HepG2 (cell line): ENCODE data around the gene VEGFA. TPM values are rescaled to one million over a fixed set of nuclear protein-coding genes. Genes with fewer than 3 reads are reported as not detected.
A peak's percentile ranks its signal among the peaks of the same experiment; 100 is the strongest.

Experiments used
- CHCHD3 ChIP-seq: sonication (generic); formaldehyde crosslinking; IDR thresholded peaks from 2 replicates; pipeline ENCODE4 v1.8.0; 2022; ENCODE audit warnings: mild to moderate bottlenecking, missing genetic modification reagents, moderate library complexity
- LCORL ChIP-seq, 2 experiments: fragments of 450-650 bp in 1 of 2; sonication (generic) in 1 of 2; formaldehyde crosslinking in 1 of 2; IDR thresholded peaks; 2 replicates each; pipeline versions ENCODE4 v1.5.0 to v1.6.1; 2017 to 2020; ENCODE audit warnings: antibody characterized with exemption in 1 of 2, missing genetic modification reagents in 1 of 2
- MLLT10 ChIP-seq: sonication (generic); formaldehyde crosslinking; IDR thresholded peaks from 2 replicates; pipeline ENCODE4 v1.4.0; 2020; ENCODE audit warnings: missing genetic modification reagents
- PHF21A ChIP-seq: sonication (generic); formaldehyde crosslinking; IDR thresholded peaks from 2 replicates; pipeline ENCODE4 v1.5.0; 2020; ENCODE audit warnings: mild to moderate bottlenecking, missing genetic modification reagents
- PPARG ChIP-seq: conservative IDR thresholded peaks from 2 replicates; pipeline ENCODE4 v1.6.1; 2016; ENCODE audit warnings: missing biosample characterization, missing genetic modification reagents
- RCOR2 ChIP-seq: IDR thresholded peaks from 2 replicates; pipeline ENCODE4 v1.6.1; 2016; ENCODE audit warnings: missing biosample characterization, missing genetic modification reagents
- REPIN1 ChIP-seq: sonication (generic); formaldehyde crosslinking; IDR thresholded peaks from 2 replicates; pipeline ENCODE4 v1.8.0; 2022; ENCODE audit warnings: missing genetic modification reagents, low read depth, mild to moderate bottlenecking, borderline replicate concordance
- SALL2 ChIP-seq: sonication (generic); formaldehyde crosslinking; IDR thresholded peaks from 2 replicates; pipeline ENCODE4 v1.8.1; 2023; ENCODE audit warnings: mild to moderate bottlenecking, missing genetic modification reagents, inconsistent platforms
- SNRNP70 ChIP-seq: fragments of 200-400 bp; formaldehyde crosslinking; IDR thresholded peaks from 2 replicates; pipeline ENCODE4 v1.6.1; 2017; ENCODE audit warnings: mild to moderate bottlenecking, low read depth, low read length, moderate library complexity
- TEAD3 ChIP-seq: optimal IDR thresholded peaks from 2 replicates; pipeline ENCODE3; 2016; ENCODE audit warnings: borderline replicate concordance
- ZBTB1 ChIP-seq: sonication (generic); formaldehyde crosslinking; IDR thresholded peaks from 2 replicates; pipeline ENCODE4 v1.4.0; 2020; ENCODE audit warnings: missing genetic modification reagents, borderline replicate concordance
- ZNF10 ChIP-seq: sonication (generic); formaldehyde crosslinking; IDR thresholded peaks from 2 replicates; pipeline ENCODE4 v1.4.0; 2020; ENCODE audit warnings: mild to moderate bottlenecking, low read depth, missing genetic modification reagents, borderline replicate concordance
- ZNF256 ChIP-seq: sonication (generic); formaldehyde crosslinking; conservative IDR thresholded peaks from 2 replicates; pipeline ENCODE4 v1.4.0; 2020; ENCODE audit warnings: missing genetic modification reagents
- ZNF3 ChIP-seq: IDR thresholded peaks from 2 replicates; pipeline ENCODE4 v1.7.0; 2017; ENCODE audit warnings: inconsistent platforms
- ZNF331 ChIP-seq: sonication (generic); formaldehyde crosslinking; IDR thresholded peaks from 2 replicates; pipeline ENCODE4 v1.4.0; 2020; ENCODE audit warnings: missing genetic modification reagents
- ZNF343 ChIP-seq: sonication (generic); formaldehyde crosslinking; IDR thresholded peaks from 2 replicates; pipeline ENCODE4 v1.4.0; 2020; ENCODE audit warnings: mild to moderate bottlenecking, missing genetic modification reagents
- ZNF883 ChIP-seq: sonication (generic); formaldehyde crosslinking; IDR thresholded peaks from 2 replicates; pipeline ENCODE4 v1.5.1; 2020; ENCODE audit warnings: mild to moderate bottlenecking, missing genetic modification reagents; ENCODE audit errors: not compliant biosample characterization
- ZSCAN12 ChIP-seq: sonication (generic); formaldehyde crosslinking; IDR thresholded peaks from 2 replicates; pipeline ENCODE4 v1.9.0; 2021; ENCODE audit warnings: mild to moderate bottlenecking, missing genetic modification reagents
- polyA plus RNA-seq, 8 experiments: library from polyadenylated mRNA; depleted of rRNA in 3 of 8; stranded (reverse) in 7 of 8; unstranded in 1 of 8; fragments of >200 nt; fragmentation: Illumina TruSeq in 4 of 8; extraction: Trizol in 4 of 8; gene quantifications; 2 replicates each; pipeline versions ENCODE4 v1.2.1 to v1.2.3, GENCODE V29; 2011 to 2016; ENCODE audit warnings: low read depth in 4 of 8, missing spikeins in 1 of 8, mixed read lengths in 1 of 8; ENCODE audit not compliant: insufficient read depth in 1 of 8
- total RNA-seq, 5 experiments: library from RNA; depleted of rRNA; stranded (reverse); fragments of >200 nt; fragmentation: Illumina TruSeq; extraction: Trizol; gene quantifications; 2 replicates each; pipeline ENCODE4 v1.2.3, GENCODE V29; 2016; ENCODE audit warnings: low read depth in 1 of 5
- TF ChIP-seq, protein P1 (sequence below): sonication (generic); formaldehyde crosslinking; IDR thresholded peaks from 2 replicates; pipeline ENCODE4 v1.5.0; 2020; ENCODE audit warnings: mild to moderate bottlenecking, missing genetic modification reagents, borderline replicate concordance
- TF ChIP-seq, protein P2 (sequence below): sonication (generic); formaldehyde crosslinking; IDR thresholded peaks from 2 replicates; pipeline ENCODE4 v1.8.1; 2022; ENCODE audit warnings: low read depth, mild to moderate bottlenecking, missing genetic modification reagents

The VEGFA gene
- total and polyA plus RNA-seq, 2 of the 13 experiments (the other 11 are each of a cell fraction or from before 2014, with no cell fraction given) = 68.1 to 629 TPM

DNA sequence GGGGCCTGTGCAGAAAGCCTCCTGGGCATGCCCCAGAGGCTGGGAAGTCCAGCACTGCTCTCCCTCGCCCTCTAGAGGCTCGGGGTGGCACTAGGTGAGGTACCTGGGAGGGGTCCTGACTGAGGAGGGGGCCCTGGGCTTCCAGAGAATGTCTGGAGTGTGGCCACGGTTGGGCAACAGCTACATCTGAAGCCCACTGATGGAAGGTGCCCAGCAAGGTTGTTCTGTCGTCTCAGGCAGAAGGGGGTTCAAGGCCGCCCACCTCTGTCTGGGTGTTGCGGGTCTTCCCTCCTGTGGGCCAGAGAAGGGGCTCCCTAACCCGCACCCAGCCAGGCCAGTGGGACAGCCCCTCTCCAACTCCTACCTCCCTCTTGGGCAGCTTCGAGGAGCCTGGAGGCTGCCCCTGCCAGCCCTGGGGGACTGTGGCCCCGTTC is 11.4 kb upstream of the VEGFA start (continued):
- TF ChIP-seq RCOR2 = no peak
- TF ChIP-seq, protein P1, sequence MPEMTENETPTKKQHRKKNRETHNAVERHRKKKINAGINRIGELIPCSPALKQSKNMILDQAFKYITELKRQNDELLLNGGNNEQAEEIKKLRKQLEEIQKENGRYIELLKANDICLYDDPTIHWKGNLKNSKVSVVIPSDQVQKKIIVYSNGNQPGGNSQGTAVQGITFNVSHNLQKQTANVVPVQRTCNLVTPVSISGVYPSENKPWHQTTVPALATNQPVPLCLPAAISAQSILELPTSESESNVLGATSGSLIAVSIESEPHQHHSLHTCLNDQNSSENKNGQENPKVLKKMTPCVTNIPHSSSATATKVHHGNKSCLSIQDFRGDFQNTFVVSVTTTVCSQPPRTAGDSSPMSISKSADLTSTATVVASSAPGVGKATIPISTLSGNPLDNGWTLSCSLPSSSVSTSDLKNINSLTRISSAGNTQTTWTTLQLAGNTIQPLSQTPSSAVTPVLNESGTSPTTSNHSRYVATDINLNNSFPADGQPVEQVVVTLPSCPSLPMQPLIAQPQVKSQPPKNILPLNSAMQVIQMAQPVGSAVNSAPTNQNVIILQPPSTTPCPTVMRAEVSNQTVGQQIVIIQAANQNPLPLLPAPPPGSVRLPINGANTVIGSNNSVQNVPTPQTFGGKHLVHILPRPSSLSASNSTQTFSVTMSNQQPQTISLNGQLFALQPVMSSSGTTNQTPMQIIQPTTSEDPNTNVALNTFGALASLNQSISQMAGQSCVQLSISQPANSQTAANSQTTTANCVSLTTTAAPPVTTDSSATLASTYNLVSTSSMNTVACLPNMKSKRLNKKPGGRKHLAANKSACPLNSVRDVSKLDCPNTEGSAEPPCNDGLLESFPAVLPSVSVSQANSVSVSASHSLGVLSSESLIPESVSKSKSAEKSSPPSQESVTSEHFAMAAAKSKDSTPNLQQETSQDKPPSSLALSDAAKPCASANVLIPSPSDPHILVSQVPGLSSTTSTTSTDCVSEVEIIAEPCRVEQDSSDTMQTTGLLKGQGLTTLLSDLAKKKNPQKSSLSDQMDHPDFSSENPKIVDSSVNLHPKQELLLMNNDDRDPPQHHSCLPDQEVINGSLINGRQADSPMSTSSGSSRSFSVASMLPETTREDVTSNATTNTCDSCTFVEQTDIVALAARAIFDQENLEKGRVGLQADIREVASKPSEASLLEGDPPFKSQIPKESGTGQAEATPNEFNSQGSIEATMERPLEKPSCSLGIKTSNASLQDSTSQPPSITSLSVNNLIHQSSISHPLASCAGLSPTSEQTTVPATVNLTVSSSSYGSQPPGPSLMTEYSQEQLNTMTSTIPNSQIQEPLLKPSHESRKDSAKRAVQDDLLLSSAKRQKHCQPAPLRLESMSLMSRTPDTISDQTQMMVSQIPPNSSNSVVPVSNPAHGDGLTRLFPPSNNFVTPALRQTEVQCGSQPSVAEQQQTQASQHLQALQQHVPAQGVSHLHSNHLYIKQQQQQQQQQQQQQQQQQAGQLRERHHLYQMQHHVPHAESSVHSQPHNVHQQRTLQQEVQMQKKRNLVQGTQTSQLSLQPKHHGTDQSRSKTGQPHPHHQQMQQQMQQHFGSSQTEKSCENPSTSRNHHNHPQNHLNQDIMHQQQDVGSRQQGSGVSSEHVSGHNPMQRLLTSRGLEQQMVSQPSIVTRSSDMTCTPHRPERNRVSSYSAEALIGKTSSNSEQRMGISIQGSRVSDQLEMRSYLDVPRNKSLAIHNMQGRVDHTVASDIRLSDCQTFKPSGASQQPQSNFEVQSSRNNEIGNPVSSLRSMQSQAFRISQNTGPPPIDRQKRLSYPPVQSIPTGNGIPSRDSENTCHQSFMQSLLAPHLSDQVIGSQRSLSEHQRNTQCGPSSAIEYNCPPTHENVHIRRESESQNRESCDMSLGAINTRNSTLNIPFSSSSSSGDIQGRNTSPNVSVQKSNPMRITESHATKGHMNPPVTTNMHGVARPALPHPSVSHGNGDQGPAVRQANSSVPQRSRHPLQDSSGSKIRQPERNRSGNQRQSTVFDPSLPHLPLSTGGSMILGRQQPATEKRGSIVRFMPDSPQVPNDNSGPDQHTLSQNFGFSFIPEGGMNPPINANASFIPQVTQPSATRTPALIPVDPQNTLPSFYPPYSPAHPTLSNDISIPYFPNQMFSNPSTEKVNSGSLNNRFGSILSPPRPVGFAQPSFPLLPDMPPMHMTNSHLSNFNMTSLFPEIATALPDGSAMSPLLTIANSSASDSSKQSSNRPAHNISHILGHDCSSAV (CRISPR knock-in tag) = no peak
- TF ChIP-seq SNRNP70 = no peak
- TF ChIP-seq ZNF331 (CRISPR knock-in tag) = 0 out of 2 replicates have a peak, but pooled peaks have one; percentile 16
- TF ChIP-seq ZNF256 = no peak
- TF ChIP-seq ZNF10 (CRISPR knock-in tag) = no peak
- TF ChIP-seq ZNF3 = no peak
- TF ChIP-seq ZNF343 (CRISPR knock-in tag) = no peak
- TF ChIP-seq ZBTB1 (CRISPR knock-in tag) = no peak
- peak; percentile 72 for TF ChIP-seq PPARG (CRISPR knock-in tag)
- TF ChIP-seq SALL2 (CRISPR knock-in tag) = no peak
- TF ChIP-seq REPIN1 = no peak
- TF ChIP-seq ZSCAN12 (CRISPR knock-in tag) = no peak
- TF ChIP-seq MLLT10 = no peak
- TF ChIP-seq TEAD3 (CRISPR knock-in tag) = peak; percentile 56
- TF ChIP-seq PHF21A (CRISPR knock-in tag) = no peak
- no peak for TF ChIP-seq LCORL (IDR thresholded peaks at IDR 0.05)
- peak; percentile 46; the same call in 1 of the 2 replicates for TF ChIP-seq LCORL (CRISPR knock-in tag; IDR thresholded peaks at IDR 0.05)
- TF ChIP-seq, protein P2, sequence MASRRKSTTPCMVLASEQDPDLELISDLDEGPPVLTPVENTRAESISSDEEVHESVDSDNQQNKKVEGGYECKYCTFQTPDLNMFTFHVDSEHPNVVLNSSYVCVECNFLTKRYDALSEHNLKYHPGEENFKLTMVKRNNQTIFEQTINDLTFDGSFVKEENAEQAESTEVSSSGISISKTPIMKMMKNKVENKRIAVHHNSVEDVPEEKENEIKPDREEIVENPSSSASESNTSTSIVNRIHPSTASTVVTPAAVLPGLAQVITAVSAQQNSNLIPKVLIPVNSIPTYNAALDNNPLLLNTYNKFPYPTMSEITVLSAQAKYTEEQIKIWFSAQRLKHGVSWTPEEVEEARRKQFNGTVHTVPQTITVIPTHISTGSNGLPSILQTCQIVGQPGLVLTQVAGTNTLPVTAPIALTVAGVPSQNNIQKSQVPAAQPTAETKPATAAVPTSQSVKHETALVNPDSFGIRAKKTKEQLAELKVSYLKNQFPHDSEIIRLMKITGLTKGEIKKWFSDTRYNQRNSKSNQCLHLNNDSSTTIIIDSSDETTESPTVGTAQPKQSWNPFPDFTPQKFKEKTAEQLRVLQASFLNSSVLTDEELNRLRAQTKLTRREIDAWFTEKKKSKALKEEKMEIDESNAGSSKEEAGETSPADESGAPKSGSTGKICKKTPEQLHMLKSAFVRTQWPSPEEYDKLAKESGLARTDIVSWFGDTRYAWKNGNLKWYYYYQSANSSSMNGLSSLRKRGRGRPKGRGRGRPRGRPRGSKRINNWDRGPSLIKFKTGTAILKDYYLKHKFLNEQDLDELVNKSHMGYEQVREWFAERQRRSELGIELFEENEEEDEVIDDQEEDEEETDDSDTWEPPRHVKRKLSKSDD (CRISPR knock-in tag) = no peak
- no peak for TF ChIP-seq ZNF883 (CRISPR knock-in tag)
- no peak for TF ChIP-seq CHCHD3 (CRISPR knock-in tag)
